HUDEP-2 (cell line): ENCODE results near the gene BATF2.

Experiments
- DNase-seq, 76 experiments: peaks; one replicate each; lab custom pipeline; 2025; ENCODE audit not compliant: unreplicated experiment in 76 of 76; lab: John Stamatoyannopoulos, UW

The BATF2 gene

GRCh38 chr11:64996710-64997380 lies at the start of gene BATF2:
TSS of gene BATF2 (minus strand) at chr11:64996971. CDS start at chr11:64996914, 57 bp downstream.
- DNase-seq, result peak in 19 of 76 experiments; percentile 3 to 27 (median 19)

- DNase-seq, result no peak
Measured at GRCh38 chr11:65045728-65046127, 49.0 kb upstream of the BATF2 start.

- no peak for DNase-seq
Measured at GRCh38 chr11:65045061-65045460, 48.3 kb upstream of the BATF2 start.

- DNase-seq, result no peak
Measured at GRCh38 chr11:65043881-65044501, 47.2 kb upstream of the BATF2 start.

- DNase-seq, result no peak
Measured at GRCh38 chr11:65042891-65043290, 46.1 kb upstream of the BATF2 start.

- peak; percentile 42 to 98 (median 90) for DNase-seq
Measured at GRCh38 chr11:65040847-65041622, 44.3 kb upstream of the BATF2 start, which contains the start of gene SAC3D1. TSS of gene SAC3D1 (plus strand) at chr11:65041210. CDS start at chr11:65041293, 83 bp downstream.

GRCh38 chr11:65040520-65040846 lies 43.7 kb upstream of the BATF2 start:
- DNase-seq, result peak in 1 of 76 experiments; percentile 77

- DNase-seq, result peak in 1 of 76 experiments; percentile 12
Measured at GRCh38 chr11:65036931-65037330, 40.2 kb upstream of the BATF2 start.

GRCh38 chr11:65035579-65035978 lies 38.8 kb upstream of the BATF2 start:
- no peak for DNase-seq

GRCh38 chr11:65034423-65034822 lies 37.7 kb upstream of the BATF2 start:
- DNase-seq, result no peak

GRCh38 chr11:65032216-65032615 lies 35.4 kb upstream of the BATF2 start:
- no peak for DNase-seq

- peak in 75 of 76 experiments; percentile 30 to 96 (median 88) for DNase-seq
Measured at GRCh38 chr11:65027213-65028067, 30.7 kb upstream of the BATF2 start, which contains the start of gene SNX15. TSS of gene SNX15 (plus strand) at chr11:65027439. CDS start at chr11:65027538, 99 bp downstream.

GRCh38 chr11:65026810-65027209 lies 30.0 kb upstream of the BATF2 start:
- DNase-seq, result no peak

- peak in 42 of 76 experiments; percentile 5 to 69 (median 26) for DNase-seq
Measured at GRCh38 chr11:65023502-65023901, 26.7 kb upstream of the BATF2 start.

- DNase-seq, result no peak
Measured at GRCh38 chr11:65021509-65021908, 24.7 kb upstream of the BATF2 start.

- DNase-seq, result no peak
Measured at GRCh38 chr11:65021003-65021402, 24.2 kb upstream of the BATF2 start.

- DNase-seq, result no peak
Measured at GRCh38 chr11:65019824-65020223, 23.1 kb upstream of the BATF2 start.

- DNase-seq, result no peak
Measured at GRCh38 chr11:65017937-65018336, 21.2 kb upstream of the BATF2 start.

- DNase-seq, result peak in 5 of 76 experiments; percentile 3 to 31 (median 20)
Measured at GRCh38 chr11:65016705-65017104, 19.9 kb upstream of the BATF2 start.

GRCh38 chr11:65014726-65015227 lies 18.0 kb upstream of the BATF2 start:
- DNase-seq, result peak in 22 of 76 experiments; percentile 22 to 70 (median 45)
